IMR-90 (cell line): Measurements from ENCODE around the gene PPP1R15A. TPM values are rescaled to one million over a fixed set of nuclear protein-coding genes. Genes with fewer than 3 reads are reported as not detected.

Experiments
- ATAC-seq: fragments of 200-7000 bp; cut with Tn5 transposase; 2 replicates; pipeline ENCODE4 v1.9.1; 2020; ENCODE audit warnings: low read depth, mild to moderate bottlenecking, moderate library complexity
- BruUV-seq: library from RNA; stranded (reverse); fragments of 400-500 nt; replicated peaks from 2 replicates; lab custom pipeline; 2021; lab: Mats Ljungman, UMichigan
- CTCF ChIA-PET: fragments of 300-600 bp; formaldehyde crosslinking; extraction: SDS; loops from one replicate; lab custom pipeline; 2021; ENCODE audit warnings: antibody characterized with exemption; lab: Yijun Ruan, JAX
- POLR2A ChIA-PET: fragments of 300-600 bp; sonication (Branson Sonifier 250); formaldehyde crosslinking; loops from one replicate; lab custom pipeline; 2022; ENCODE audit warnings: antibody characterized with exemption; ENCODE audit not compliant: unreplicated experiment; lab: Charles Lee
- DNase-seq: peaks from one replicate; pipeline ENCODE4 v3.0.0; 2013
- H2AFZ ChIP-seq: replicated peaks from 2 replicates; pipeline ENCODE3; 2013; ENCODE audit warnings: low read length, mild to moderate bottlenecking; ENCODE audit not compliant: poor library complexity
- H2AK5ac ChIP-seq: 2 replicates; pipeline ENCODE4 v1.6.1; 2013; ENCODE audit warnings: low read depth, low read length, inconsistent platforms
- H2AK9ac ChIP-seq: replicated peaks from 2 replicates; pipeline ENCODE3; 2013; ENCODE audit warnings: mild to moderate bottlenecking, low read depth, low read length, moderate library complexity; ENCODE audit not compliant: poor library complexity
- H2BK120ac ChIP-seq: 2 replicates; pipeline ENCODE4 v1.6.1; 2013; ENCODE audit warnings: low read depth, low read length, inconsistent platforms
- H2BK15ac ChIP-seq: 3 replicates; pipeline ENCODE4 v1.6.1; 2013; ENCODE audit warnings: low read depth, low read length, inconsistent platforms
- H2BK20ac ChIP-seq: 2 replicates; pipeline ENCODE4 v1.6.1; 2013; ENCODE audit warnings: low read depth, mild to moderate bottlenecking, inconsistent platforms, low read length, moderate library complexity
- H2BK5ac ChIP-seq: 2 replicates; pipeline ENCODE4 v1.6.1; 2013; ENCODE audit warnings: mild to moderate bottlenecking, low read depth, low read length, inconsistent platforms; ENCODE audit not compliant: poor library complexity, severe bottlenecking
- H3K14ac ChIP-seq: replicated peaks from 2 replicates; pipeline ENCODE4 v1.6.1; 2013; ENCODE audit warnings: low read depth, low read length, inconsistent platforms
- H3K18ac ChIP-seq: 2 replicates; pipeline ENCODE4 v1.6.1; 2013; ENCODE audit warnings: low read depth, low read length, control low read depth
- H3K23ac ChIP-seq: 2 replicates; pipeline ENCODE4 v1.6.1; 2013; ENCODE audit warnings: low read depth, low read length, inconsistent platforms
- H3K27ac ChIP-seq: 2 replicates; pipeline ENCODE4 v1.5.1; 2013; ENCODE audit warnings: mild to moderate bottlenecking, control low read depth, low read length; ENCODE audit not compliant: insufficient read depth
- H3K27me3 ChIP-seq: 2 replicates; pipeline ENCODE4 v1.6.1; 2013; ENCODE audit warnings: low read length; ENCODE audit not compliant: control insufficient read depth, insufficient read depth
- H3K36me3 ChIP-seq: 2 replicates; pipeline ENCODE4 v1.6.1; 2013; ENCODE audit warnings: low read length, mixed read lengths; ENCODE audit not compliant: control insufficient read depth, insufficient read depth
- H3K4ac ChIP-seq: 2 replicates; pipeline ENCODE4 v1.6.1; 2013; ENCODE audit warnings: low read depth, low read length, inconsistent platforms
- H3K4me1 ChIP-seq: 2 replicates; pipeline ENCODE4 v1.6.1; 2013; ENCODE audit warnings: low read length, mixed read lengths; ENCODE audit not compliant: control insufficient read depth, insufficient read depth
- H3K4me2 ChIP-seq: 2 replicates; pipeline ENCODE4 v1.6.1; 2013; ENCODE audit warnings: low read depth, mild to moderate bottlenecking, control low read depth, low read length, moderate library complexity
- H3K4me3 ChIP-seq: 2 replicates; pipeline ENCODE4 v1.5.1; 2013; ENCODE audit warnings: low read depth, mild to moderate bottlenecking, control low read depth, low read length, moderate library complexity; ENCODE audit not compliant: insufficient read depth
- H3K56ac ChIP-seq: 2 replicates; pipeline ENCODE4 v1.6.1; 2013; ENCODE audit warnings: low read length, inconsistent platforms; ENCODE audit not compliant: insufficient read depth; ENCODE audit errors: extremely low read depth
- H3K79me1 ChIP-seq, 2 experiments: 2 replicates each; pipeline ENCODE4 v1.6.1; 2013; ENCODE audit warnings: low read length in 2 of 2, inconsistent platforms in 1 of 2, low read depth in 1 of 2
- H3K9ac ChIP-seq: 2 replicates; pipeline ENCODE4 v1.6.1; 2013; ENCODE audit warnings: low read depth, low read length, control low read depth
- H3K9me1 ChIP-seq: 2 replicates; pipeline ENCODE4 v1.6.1; 2013; ENCODE audit warnings: low read length, inconsistent platforms; ENCODE audit not compliant: insufficient read depth
- H3K9me3 ChIP-seq: 2 replicates; pipeline ENCODE4 v1.6.1; 2013; ENCODE audit warnings: low read length; ENCODE audit not compliant: control insufficient read depth, insufficient read depth
- H4K20me1 ChIP-seq: 2 replicates; pipeline ENCODE4 v1.6.1; 2013; ENCODE audit warnings: low read length, inconsistent platforms; ENCODE audit not compliant: insufficient read depth
- H4K5ac ChIP-seq: 2 replicates; pipeline ENCODE4 v1.6.1; 2013; ENCODE audit warnings: mild to moderate bottlenecking, low read depth, low read length, control low read depth
- H4K8ac ChIP-seq, 2 experiments: 2 replicates each; pipeline ENCODE4 v1.6.1; 2013; ENCODE audit warnings: low read depth in 2 of 2, low read length in 2 of 2, control low read depth in 1 of 2, inconsistent platforms in 1 of 2
- H4K91ac ChIP-seq: 2 replicates; pipeline ENCODE4 v1.6.1; 2013; ENCODE audit warnings: low read depth, low read length, inconsistent platforms; ENCODE audit not compliant: insufficient read depth
- BHLHE40 ChIP-seq: fragments of 150-350 bp; IDR thresholded peaks from 2 replicates; pipeline ENCODE4 v1.6.1; 2016; ENCODE audit warnings: mild to moderate bottlenecking, low read depth, low read length
- CHD1 ChIP-seq: IDR thresholded peaks from 2 replicates; pipeline ENCODE4 v1.6.1; 2012; ENCODE audit warnings: low read depth, low read length, improper control_type of control experiment
- MAFK ChIP-seq: IDR thresholded peaks from 2 replicates; pipeline ENCODE4 v1.6.1; 2012; ENCODE audit warnings: low read depth, low read length, improper control_type of control experiment
- MAZ ChIP-seq: IDR thresholded peaks from 2 replicates; pipeline ENCODE4 v1.6.1; 2012; ENCODE audit warnings: low read depth, mild to moderate bottlenecking, low read length, improper control_type of control experiment, moderate library complexity, borderline replicate concordance
- WGBS, 2 experiments: methylation state at CpG; one replicate each; pipeline versions ENCODE4 v1.1.5 to v1.1.7; 2013; ENCODE audit warnings: missing lambda C conversion rate in 2 of 2; ENCODE audit not compliant: insufficient read length in 1 of 2; ENCODE audit errors: extremely low coverage in 2 of 2; 5-methylcytosine and 5-hydroxymethylcytosine counted together
- dilution Hi-C: fragments of 300-500 bp; cut with HindIII; formaldehyde crosslinking; loops from one replicate; pipeline ENCODE4 v1.14.3; 2018; ENCODE audit warnings: low sequenced_read_pairs; ENCODE audit not compliant: unreplicated experiment
- in situ Hi-C: fragments of 300-500 bp; cut with MboI; formaldehyde crosslinking; loops from 3 replicates; pipeline ENCODE4 v1.14.3; 2019; ENCODE audit warnings: low sequenced_read_pairs, inconsistent platforms, mixed read lengths
- intact Hi-C: fragments of 100-400 bp; cut with micrococcal nuclease; formaldehyde crosslinking; loops from 2 replicates; pipeline ENCODE4 v1.10.0; 2022
- polyA plus RNA-seq, 3 experiments: library from polyadenylated mRNA; depleted of rRNA; stranded (reverse); fragments of >200 nt; gene quantifications; 2 replicates each; pipeline ENCODE4 v1.2.3, GENCODE V29; 2012; ENCODE audit warnings: low replicate concordance in 1 of 3
- total RNA-seq: library from RNA; depleted of rRNA; stranded (reverse); fragments of >200 nt; gene quantifications from 2 replicates; pipeline ENCODE4 v1.2.3, GENCODE V29; 2012

PPP1R15A gene
- total and polyA plus RNA-seq, 2 of the 4 experiments (the other 2 are of a cell fraction): 26.7 to 87.7 TPM

DNA sequence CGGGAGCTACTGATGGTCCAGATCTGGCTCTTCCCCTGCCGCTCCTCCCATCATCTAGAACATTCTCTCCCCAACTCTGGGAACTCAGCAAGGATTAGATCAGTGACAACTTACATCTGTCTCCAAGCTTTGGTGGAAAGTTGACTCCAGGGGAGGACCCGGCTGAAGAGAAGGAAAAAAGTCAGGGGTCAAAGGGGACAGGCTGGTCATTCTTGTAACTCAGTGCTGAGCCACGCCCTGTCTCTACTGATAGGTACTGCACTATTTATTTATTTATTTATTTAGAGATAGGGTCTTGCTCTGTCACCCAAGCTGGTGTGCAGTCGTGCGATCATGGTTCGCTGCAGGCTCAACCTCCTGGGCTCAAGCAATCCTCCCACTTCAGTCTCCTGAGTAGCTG is 18.1 kb upstream of the PPP1R15A start:
- Histone ChIP-seq H3K23ac (no peak overlapping the region), H2AK5ac (no peak overlapping the region), H3K4ac (no peak overlapping the region), H2BK5ac (no peak overlapping the region), H3K9ac (no peak overlapping the region), H4K20me1 (no peaks in the 10 kb centered on the region), H3K9me3 (no peaks in the 10 kb centered on the region), H3K56ac (no peak overlapping the region), H3K4me2 (no peak overlapping the region), H2BK20ac (no peak overlapping the region), H3K27ac (no peak overlapping the region), H3K79me1 (no peaks in the 10 kb centered on the region), H3K9me1 (no peaks in the 10 kb centered on the region), H3K4me1 (no peaks in the 10 kb centered on the region), H3K27me3 (no peaks in the 10 kb centered on the region), H4K5ac (no peak overlapping the region), H4K8ac (no peak overlapping the region), H3K18ac (no peak overlapping the region), H3K36me3 (peaks cover 23% of the 10 kb centered on the region), H4K91ac (no peak overlapping the region), H2BK120ac (no peak overlapping the region), H2AK9ac (no peak overlapping the region), H2BK15ac (no peak overlapping the region), H3K4me3 (no peak overlapping the region), H3K14ac (no peak overlapping the region), H2AFZ (no peak overlapping the region)
- no peak for DNase-seq
- 100% methylated on average over 1 of the region's 7 CpGs; no CpG with 5 or more reads in 1 of the 2 experiments for whole genome bisulfite sequencing, 2 experiments
- no TSS peak for BruUV-seq
- dilution Hi-C loops (loop anchor here (10.0 kb wide), 1 partner anchor 49 kb away; no protein-coding TSS in a partner anchor), in situ Hi-C loops (no loop called here), intact Hi-C loops (no loop called here)
- ChIA-PET CTCF (no interaction called here), POLR2A (no interaction called here)
- TF ChIP-seq BHLHE40 (no peak), MAZ (no peak), CHD1 (no peak), MAFK (no peak)
- ATAC-seq: no peak
